HK-2 (cell line): ENCODE measurements around the gene BRWD1.
"Not testable (repeated sequence)": the region's sequence is repeated elsewhere in the genome, so short reads cannot be mapped to it uniquely, and the experiment has no call there.

Source experiments
- DNase-seq: peaks from one replicate; pipeline ENCODE4 v3.0.0-alpha.2; 2018; ENCODE audit not compliant: unreplicated experiment

Gene BRWD1

GRCh38 chr21:39173716-39174680 is 139.4 kb downstream of the BRWD1 start:
- DNase-seq, result no peak

GRCh38 chr21:39169906-39170305 is 143.5 kb downstream of the BRWD1 start:
- no peak for DNase-seq

GRCh38 chr21:39168800-39169199 is 144.6 kb downstream of the BRWD1 start:
- no peak for DNase-seq

GRCh38 chr21:39164523-39164922 is 148.9 kb downstream of the BRWD1 start:
- DNase-seq, result no peak

- DNase-seq, result no peak
These were observed 152.4 kb downstream of the BRWD1 start for GRCh38 chr21:39161064-39161463.

GRCh38 chr21:39159342-39160063 is 153.9 kb downstream of the BRWD1 start:
- no peak for DNase-seq

GRCh38 chr21:39157241-39157640 is 156.2 kb downstream of the BRWD1 start:
- not testable (repeated sequence) for DNase-seq

- DNase-seq, result no peak
These were observed 157.4 kb downstream of the BRWD1 start for GRCh38 chr21:39156024-39156423.

GRCh38 chr21:39155578-39155977 is 157.9 kb downstream of the BRWD1 start:
- DNase-seq, result no peak

GRCh38 chr21:39153842-39154241 is 159.6 kb downstream of the BRWD1 start:
- no peak for DNase-seq

GRCh38 chr21:39153373-39153772 is 160.1 kb downstream of the BRWD1 start:
- DNase-seq, result no peak

GRCh38 chr21:39152271-39152670 is 161.2 kb downstream of the BRWD1 start:
- no peak for DNase-seq

GRCh38 chr21:39150877-39151276 is 162.6 kb downstream of the BRWD1 start:
- no peak for DNase-seq

GRCh38 chr21:39150316-39150715 is 163.1 kb downstream of the BRWD1 start:
- DNase-seq, result no peak

GRCh38 chr21:39149882-39150281 is 163.6 kb downstream of the BRWD1 start:
- no peak for DNase-seq

- DNase-seq, result no peak
These were observed 164.5 kb downstream of the BRWD1 start for GRCh38 chr21:39148975-39149374.

GRCh38 chr21:39144191-39144590 is 169.2 kb downstream of the BRWD1 start:
- DNase-seq, result no peak

- DNase-seq, result no peak
These were observed 170.5 kb downstream of the BRWD1 start for GRCh38 chr21:39142972-39143371.

- DNase-seq, result no peak
These were observed 171.9 kb downstream of the BRWD1 start for GRCh38 chr21:39141502-39141901.

GRCh38 chr21:39137248-39138178 is 175.9 kb downstream of the BRWD1 start:
- DNase-seq, result peak; percentile 7

- DNase-seq, result peak; percentile 11
These were observed 176.7 kb downstream of the BRWD1 start for GRCh38 chr21:39136711-39137110.

GRCh38 chr21:39136138-39136537 is 177.3 kb downstream of the BRWD1 start:
- not testable (repeated sequence) for DNase-seq
